Testis (tissue), 2 donors: Measurements from ENCODE around the gene HSD11B1L.

Source experiments
- POLR2A ChIP-seq: fragments of 450-650 bp; IDR thresholded peaks from one replicate; pipeline ENCODE4 v1.6.1; 2017; ENCODE audit warnings: antibody characterized with exemption, mild to moderate bottlenecking, moderate library complexity
- TF ChIP-seq, protein P1 (sequence below), 3 experiments: fragments of 450-650 bp in 2 of 3; fragments of 200-600 bp in 1 of 3; sonication (generic) in 1 of 3; IDR thresholded peaks; one replicate each; pipeline ENCODE4 v1.5.1; 2016 to 2019; ENCODE audit warnings: antibody characterized with exemption in 3 of 3, mild to moderate bottlenecking in 2 of 3, moderate library complexity in 1 of 3

GRCh38 chr19:5692723-5693194 is 11.9 kb downstream of the HSD11B1L start:
- TF ChIP-seq, protein P1, sequence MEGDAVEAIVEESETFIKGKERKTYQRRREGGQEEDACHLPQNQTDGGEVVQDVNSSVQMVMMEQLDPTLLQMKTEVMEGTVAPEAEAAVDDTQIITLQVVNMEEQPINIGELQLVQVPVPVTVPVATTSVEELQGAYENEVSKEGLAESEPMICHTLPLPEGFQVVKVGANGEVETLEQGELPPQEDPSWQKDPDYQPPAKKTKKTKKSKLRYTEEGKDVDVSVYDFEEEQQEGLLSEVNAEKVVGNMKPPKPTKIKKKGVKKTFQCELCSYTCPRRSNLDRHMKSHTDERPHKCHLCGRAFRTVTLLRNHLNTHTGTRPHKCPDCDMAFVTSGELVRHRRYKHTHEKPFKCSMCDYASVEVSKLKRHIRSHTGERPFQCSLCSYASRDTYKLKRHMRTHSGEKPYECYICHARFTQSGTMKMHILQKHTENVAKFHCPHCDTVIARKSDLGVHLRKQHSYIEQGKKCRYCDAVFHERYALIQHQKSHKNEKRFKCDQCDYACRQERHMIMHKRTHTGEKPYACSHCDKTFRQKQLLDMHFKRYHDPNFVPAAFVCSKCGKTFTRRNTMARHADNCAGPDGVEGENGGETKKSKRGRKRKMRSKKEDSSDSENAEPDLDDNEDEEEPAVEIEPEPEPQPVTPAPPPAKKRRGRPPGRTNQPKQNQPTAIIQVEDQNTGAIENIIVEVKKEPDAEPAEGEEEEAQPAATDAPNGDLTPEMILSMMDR (IDR thresholded peaks at IDR 0.05) = no peak
- TF ChIP-seq POLR2A = no peak
